Muscle of back (tissue), 10 donors: Measurements from ENCODE around the gene POLH. TPM values are rescaled to one million over a fixed set of nuclear protein-coding genes. Genes with fewer than 3 reads are reported as not detected.

Experiments used
- polyA plus RNA-seq, 10 donors: library from polyadenylated mRNA; unstranded; fragments of 120-200 nt; gene quantifications; one replicate each; pipeline ENCODE4 v1.2.1, GENCODE V29; 2013; ENCODE audit not compliant: insufficient read length in 10 of 10

Gene POLH
- polyA plus RNA-seq, 10 donors, result 10.4 to 17.9 (median 12.8) TPM

Other genes with a start within 250 kb of the POLH start
- 10 to 100 TPM; 11.6 to 18.1 (median 15.0) TPM for gene ZNF318, start 206.5 kb upstream of the POLH start, polyA plus RNA-seq
- 10 to 100 TPM in 9 of 10 donors, 1 to 10 TPM in 1; 9.8 to 19.7 (median 13.7) TPM for gene ABCC10, start 148.6 kb upstream of the POLH start, polyA plus RNA-seq
- 1 to 10 TPM; 1.4 to 4.3 (median 2.1) TPM for gene DLK2, start 120.6 kb upstream of the POLH start, polyA plus RNA-seq
- gene TJAP1, start 98.6 kb upstream of the POLH start, polyA plus RNA-seq, result 10 to 100 TPM; 17.8 to 35.8 (median 25.1) TPM
- under 1 TPM; 0.10 to 0.26 (median 0.15) TPM for gene LRRC73, start 65.8 kb upstream of the POLH start, polyA plus RNA-seq
- gene YIPF3, start 59.3 kb upstream of the POLH start, polyA plus RNA-seq, result 100 to 1,000 TPM in 1 of 10 donors, 10 to 100 TPM in 9; 75.0 to 103 (median 83.3) TPM
- gene POLR1C, start 59.1 kb upstream of the POLH start, polyA plus RNA-seq, result 10 to 100 TPM; 13.6 to 22.3 (median 17.0) TPM
- gene XPO5, start 147 bp upstream of the POLH start, polyA plus RNA-seq, result 10 to 100 TPM; 19.8 to 37.0 (median 28.1) TPM
- 10 to 100 TPM; 29.3 to 57.9 (median 36.7) TPM for gene GTPBP2, start 53.1 kb downstream of the POLH start, polyA plus RNA-seq
- gene MAD2L1BP, start 59.7 kb downstream of the POLH start, polyA plus RNA-seq, result 10 to 100 TPM; 16.0 to 19.8 (median 17.4) TPM
- gene RSPH9, start 68.9 kb downstream of the POLH start, polyA plus RNA-seq, result 1 to 10 TPM in 1 of 10 donors, under 1 TPM in 9; 0.28 to 1.1 (median 0.70) TPM
- gene MRPS18A, start 111.6 kb downstream of the POLH start, polyA plus RNA-seq, result 10 to 100 TPM; 25.5 to 33.5 (median 29.8) TPM
- 100 to 1,000 TPM in 1 of 10 donors, 10 to 100 TPM in 9; 59.9 to 105 (median 69.1) TPM for gene VEGFA, start 194.0 kb downstream of the POLH start, polyA plus RNA-seq